ENCODE data around the gene DISC1.

DNA sequence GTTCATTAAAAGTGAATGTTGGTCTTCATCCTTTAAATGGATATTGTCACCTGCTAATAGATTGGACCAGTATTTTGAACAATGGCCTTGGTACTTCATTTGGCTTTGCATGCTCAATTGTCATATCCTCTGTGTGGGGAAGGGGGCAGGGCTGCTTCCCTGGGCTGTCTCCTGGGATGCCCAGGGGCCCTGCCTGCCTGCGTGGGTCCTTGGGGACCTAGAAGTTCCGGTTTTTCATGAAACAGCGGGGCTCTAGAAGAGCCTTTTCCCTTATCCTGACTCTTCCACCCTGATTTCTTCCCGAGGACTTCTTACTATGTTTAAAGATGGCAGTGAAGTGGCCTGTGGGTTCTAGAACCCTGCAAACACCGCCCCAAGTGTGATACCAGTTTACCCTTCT lies 97.5 kb downstream of the DISC1 start:
- TF ChIP-seq CTCF (IDR thresholded peaks at IDR 0.05; ENCODE audit: extremely low read depth in 1 of 2, insufficient read depth in 1 of 2, low read depth in 1 of 2, low read length in 2 of 2) (no peak), POLR2A (IDR thresholded peaks at IDR 0.05; ENCODE audit: low read depth, low read length) (no peak), EZH2 (IDR thresholded peaks at IDR 0.05; ENCODE audit: borderline replicate concordance, low read depth, low read length, severe bottlenecking) (no peak), MYC (IDR thresholded peaks at IDR 0.05; ENCODE audit: low read depth, low read length) (no peak)
